ENCODE data around the gene OR10X1. TPM values are rescaled to one million over a fixed set of nuclear protein-coding genes. Genes with fewer than 3 reads are reported as not detected.

OR10X1 gene
- total RNA-seq, 1 experiment from 2014 or later: not detected

GRCh38 chr1:158537609-158538008 is 42.1 kb downstream of the OR10X1 start:
- Histone ChIP-seq H3K27me3 (ENCODE audit: control insufficient read depth, insufficient read depth, low read length) (no peaks in the 10 kb centered on the region), H3K4me1 (ENCODE audit: control insufficient read depth, insufficient read depth, low read length) (no peaks in the 10 kb centered on the region), H3K27ac (ENCODE audit: low read length) (no peak overlapping the region), H3K36me3 (ENCODE audit: control insufficient read depth, insufficient read depth, low read length) (no peaks in the 10 kb centered on the region), H3K4me3 (ENCODE audit: low read depth in 2 of 2, low read length in 2 of 2) (no peak overlapping the region; a peak in 1 of 4 replicates), H3K9me3 (ENCODE audit: control insufficient read depth, insufficient read depth, low read depth, low read length) (no peaks in the 10 kb centered on the region)
- in situ Hi-C loops (cut with HindIII; ENCODE audit: low pct_unique_long_range_greater_than_20kb, low sequenced_read_pairs): no loop called here
- CTCF ChIA-PET: no interaction called here
- POLR2A ChIA-PET: no interaction called here
- DNase-seq (ENCODE audit: low read depth, low spot score): no peak
- BruUV-seq (replicated peaks): no TSS peak
- ATAC-seq: no peak
- TF ChIP-seq SIN3A (IDR thresholded peaks at IDR 0.05; ENCODE audit: borderline replicate concordance, insufficient read depth, low read depth, low read length) (no peak), POLR2AphosphoS5 (IDR thresholded peaks at IDR 0.05; ENCODE audit: low read depth, low read length) (no peak)
- intact Hi-C loops (cut with micrococcal nuclease; ENCODE audit: unreplicated experiment): no loop called here

- ATAC-seq: no peak
- intact Hi-C loops (cut with micrococcal nuclease; ENCODE audit: unreplicated experiment) (no loop called here), in situ Hi-C loops (cut with HindIII; ENCODE audit: low pct_unique_long_range_greater_than_20kb, low sequenced_read_pairs) (no loop called here)
- no peak for TF ChIP-seq REST (IDR thresholded peaks at IDR 0.05; ENCODE audit: insufficient read depth in 1 of 2, low read depth in 2 of 2, low read length in 1 of 2)
- TF ChIP-seq TCF7L2 (IDR thresholded peaks at IDR 0.05; ENCODE audit: low read depth, low read length): no peak
- no peak for TF ChIP-seq CTCF (IDR thresholded peaks at IDR 0.05)
- TF ChIP-seq SIN3A (IDR thresholded peaks at IDR 0.05; ENCODE audit: borderline replicate concordance, insufficient read depth, low read depth, low read length): no peak
- no peak for TF ChIP-seq POLR2AphosphoS5 (IDR thresholded peaks at IDR 0.05; ENCODE audit: low read depth, low read length)
- H3K27ac ChIP-seq (ENCODE audit: low read length): no peak overlapping the region
- BruUV-seq (replicated peaks): no TSS peak
- H3K4me3 ChIP-seq (ENCODE audit: low read depth in 2 of 2, low read length in 2 of 2): no peak overlapping the region
- DNase-seq (ENCODE audit: low read depth, low spot score): no peak
- ChIA-PET CTCF (no interaction called here), POLR2A (no interaction called here)
- no peaks in the 10 kb centered on the region for H3K4me1 ChIP-seq (ENCODE audit: control insufficient read depth, insufficient read depth, low read length)
- H3K9me3 ChIP-seq (ENCODE audit: control insufficient read depth, insufficient read depth, low read depth, low read length): no peaks in the 10 kb centered on the region
- H3K27me3 ChIP-seq (ENCODE audit: control insufficient read depth, insufficient read depth, low read length): no peaks in the 10 kb centered on the region
- no peaks in the 10 kb centered on the region for H3K36me3 ChIP-seq (ENCODE audit: control insufficient read depth, insufficient read depth, low read length)
Observed at GRCh38 chr1:158534496-158534895, 45.2 kb downstream of the OR10X1 start.

Other genes with a start within 250 kb of the OR10X1 start
- gene CD1B, start 248.4 kb downstream of the OR10X1 start, total RNA-seq (2021; ENCODE audit: unreplicated experiment): not detected
- not detected for gene CD1E, start 226.0 kb downstream of the OR10X1 start, total RNA-seq (2021; ENCODE audit: unreplicated experiment)
- not detected for gene OR10T2, start 180.4 kb downstream of the OR10X1 start, total RNA-seq (2021; ENCODE audit: unreplicated experiment)
- not detected for gene OR10K2, start 153.7 kb downstream of the OR10X1 start, total RNA-seq (2021; ENCODE audit: unreplicated experiment)
- not detected for gene OR10K1, start 118.1 kb downstream of the OR10X1 start, total RNA-seq (2021; ENCODE audit: unreplicated experiment)
- gene OR10R2, start 107.7 kb downstream of the OR10X1 start, total RNA-seq (2021; ENCODE audit: unreplicated experiment): not detected
- not detected for gene OR6Y1, start 25.5 kb downstream of the OR10X1 start, total RNA-seq (2021; ENCODE audit: unreplicated experiment)
- gene OR6P1, start 9.3 kb downstream of the OR10X1 start, total RNA-seq (2021; ENCODE audit: unreplicated experiment): not detected
- gene OR10Z1, start 25.4 kb upstream of the OR10X1 start, total RNA-seq (2021; ENCODE audit: unreplicated experiment): not detected
- gene SPTA1, start 106.8 kb upstream of the OR10X1 start, total RNA-seq (2021; ENCODE audit: unreplicated experiment): not detected
- gene OR6K2, start 120.8 kb upstream of the OR10X1 start, total RNA-seq (2021; ENCODE audit: unreplicated experiment): not detected
- gene OR6K3, start 140.8 kb upstream of the OR10X1 start, total RNA-seq (2021; ENCODE audit: unreplicated experiment): not detected
- gene OR6K6, start 174.8 kb upstream of the OR10X1 start, total RNA-seq (2021; ENCODE audit: unreplicated experiment): not detected
- gene OR6N1, start 192.3 kb upstream of the OR10X1 start, total RNA-seq (2021; ENCODE audit: unreplicated experiment): not detected
- gene OR6N2, start 201.3 kb upstream of the OR10X1 start, total RNA-seq (2021; ENCODE audit: unreplicated experiment): not detected

Measured in Panc1 (cell line).